Activated CD4-positive, alpha-beta T cell treated with anti-CD3 and anti-CD28 coated beads for 48 hours (primary cell): ENCODE data around the gene PPP1R16B.
A peak's percentile ranks its signal among the peaks of the same experiment; 100 is the strongest.

Experiments
- DNase-seq: peaks from one replicate; pipeline ENCODE4 v3.0.0-alpha.2; 2020

PPP1R16B gene

GRCh38 chr20:38805502-38805957 lies at the start of gene PPP1R16B:
TSS of gene PPP1R16B (plus strand) at chr20:38805697. CDS start at chr20:38835926, 30,229 bp downstream.
- peak; percentile 83 for DNase-seq

- no peak for DNase-seq
Observed at GRCh38 chr20:38757145-38757775, 48.2 kb upstream of the PPP1R16B start.

DNA sequence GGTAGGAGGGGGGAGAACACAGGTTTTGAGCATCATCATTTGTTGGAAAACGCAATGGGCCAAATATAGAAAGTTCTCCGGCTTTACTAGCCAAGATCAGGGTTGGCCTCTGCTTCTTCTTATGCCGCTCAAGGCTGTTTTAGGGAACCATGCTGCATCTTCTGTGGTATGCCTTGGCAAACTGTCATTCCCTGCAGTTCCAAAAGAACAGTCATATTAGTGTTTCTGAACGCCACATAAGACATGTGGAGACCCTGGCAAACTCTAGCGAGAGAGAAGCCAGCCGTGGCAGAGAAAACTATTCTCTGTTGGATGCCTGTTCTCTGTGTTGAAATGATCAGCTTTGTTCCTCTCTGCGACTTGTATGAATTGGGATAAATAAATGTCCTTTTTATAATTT lies 46.4 kb upstream of the PPP1R16B start:
- DNase-seq: no peak

GRCh38 chr20:38760978-38761377 lies 44.5 kb upstream of the PPP1R16B start:
- no peak for DNase-seq

- no peak for DNase-seq
Observed at GRCh38 chr20:38762174-38762573, 43.3 kb upstream of the PPP1R16B start.

- DNase-seq: no peak
Observed at GRCh38 chr20:38763616-38764015, 41.9 kb upstream of the PPP1R16B start.

DNA sequence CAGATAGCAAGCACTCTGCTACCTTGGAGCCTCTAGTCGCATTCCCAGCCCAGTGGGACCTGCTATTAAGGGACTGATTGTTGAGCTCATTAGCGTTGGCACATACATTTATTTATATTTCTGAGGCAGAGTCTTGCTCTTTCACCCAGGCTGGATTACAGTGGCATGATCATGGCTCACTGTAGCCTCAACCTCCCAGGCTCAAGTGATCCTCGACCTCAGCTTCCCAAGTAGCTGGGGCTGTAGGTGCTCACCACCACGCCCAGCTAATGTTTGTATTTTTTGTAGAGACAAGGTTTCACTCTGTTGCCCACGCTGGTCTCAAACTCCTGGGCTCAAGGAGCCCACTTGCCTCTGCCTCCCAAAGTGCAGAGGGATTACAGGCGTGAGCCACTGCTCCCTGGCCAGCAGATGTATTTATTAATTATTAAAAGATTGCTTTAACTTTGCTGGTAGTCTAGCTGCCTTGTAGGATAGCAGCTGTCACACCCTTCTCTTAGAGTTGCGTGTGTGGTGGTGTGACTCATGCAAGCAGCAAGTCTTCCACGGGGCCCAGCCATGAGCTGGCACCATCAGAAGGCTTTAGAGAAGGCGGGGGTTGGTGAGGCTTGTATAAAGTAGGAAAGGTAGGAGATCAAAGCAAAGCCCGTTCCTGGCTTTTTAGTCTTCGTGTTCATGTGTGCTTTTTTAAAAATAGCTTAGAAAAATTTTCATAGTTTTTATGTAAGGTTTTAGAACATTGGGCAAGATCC lies 40.8 kb upstream of the PPP1R16B start:
- peak; percentile 78 for DNase-seq

DNA sequence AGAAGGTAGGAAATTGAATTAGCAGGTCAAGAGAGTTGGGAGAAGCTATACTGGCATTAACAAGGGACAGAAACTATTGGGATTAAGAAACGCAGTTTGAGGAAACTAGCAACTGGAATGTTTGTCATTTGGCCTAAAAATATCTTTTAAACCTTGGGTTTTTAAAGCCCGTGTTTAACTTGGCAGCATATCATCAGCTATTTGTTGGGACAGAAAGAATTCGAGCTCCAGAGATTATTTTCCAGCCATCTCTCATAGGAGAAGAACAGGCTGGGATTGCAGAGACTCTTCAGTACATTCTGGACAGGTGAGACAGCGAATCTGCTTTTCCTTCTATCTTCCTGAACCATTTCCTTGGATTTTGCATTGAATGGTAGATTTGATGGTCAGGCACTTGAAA lies 39.4 kb upstream of the PPP1R16B start:
- DNase-seq: no peak

DNA sequence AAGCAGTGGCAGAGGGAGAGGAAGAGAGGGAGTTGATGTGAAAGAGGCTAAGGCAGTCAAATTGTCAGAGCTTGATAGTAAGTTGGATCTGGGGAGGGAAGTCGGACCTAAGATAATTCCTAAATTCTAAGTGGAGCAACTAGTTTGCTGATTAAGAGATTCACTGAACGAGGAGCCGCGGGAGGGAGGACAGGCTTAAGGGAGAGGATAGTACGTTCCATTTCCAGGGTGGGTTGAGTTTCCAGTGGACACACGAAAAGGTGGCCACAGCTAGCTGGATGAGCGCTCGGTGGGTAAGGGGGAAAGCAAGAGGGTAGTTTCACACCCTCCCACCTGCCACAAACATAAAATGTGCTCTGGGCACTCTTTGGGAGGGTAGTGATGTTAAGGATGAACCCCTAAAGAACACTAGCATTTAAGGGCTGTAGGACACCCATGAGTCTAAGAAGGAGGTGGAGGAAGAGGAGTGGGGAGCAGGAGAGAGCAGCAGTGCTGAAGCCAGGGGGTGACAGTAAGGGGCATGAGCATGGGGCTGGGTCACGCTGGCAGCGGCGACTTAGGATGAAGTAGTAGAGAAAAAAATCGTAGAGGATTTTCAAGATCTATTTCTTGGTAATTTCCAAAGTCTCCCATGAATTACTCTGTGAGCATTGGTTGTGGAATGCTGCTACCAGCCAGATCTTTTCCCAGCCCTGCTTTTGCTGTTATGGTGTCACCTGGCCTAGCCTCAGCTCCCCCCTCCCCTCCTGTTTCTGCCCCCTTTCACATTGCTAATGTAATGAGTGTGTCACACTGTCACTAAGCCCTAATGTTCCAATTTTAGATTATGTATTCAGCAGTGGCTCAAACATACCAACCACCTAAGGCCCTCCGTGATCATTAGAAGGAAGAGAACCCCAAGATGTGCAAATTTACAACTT lies 35.9 kb upstream of the PPP1R16B start:
- DNase-seq: no peak

- no peak for DNase-seq
Observed at GRCh38 chr20:38770546-38770945, 35.0 kb upstream of the PPP1R16B start.

- no peak for DNase-seq
Observed at GRCh38 chr20:38770970-38771369, 34.5 kb upstream of the PPP1R16B start.

- no peak for DNase-seq
Observed at GRCh38 chr20:38771621-38772020, 33.9 kb upstream of the PPP1R16B start.

GRCh38 chr20:38774167-38774566 lies 31.3 kb upstream of the PPP1R16B start:
- no peak for DNase-seq

- DNase-seq: no peak
Observed at GRCh38 chr20:38776363-38776762, 29.1 kb upstream of the PPP1R16B start.

GRCh38 chr20:38779247-38780097 lies 26.0 kb upstream of the PPP1R16B start:
- no peak for DNase-seq

- DNase-seq: no peak
Observed at GRCh38 chr20:38782275-38782674, 23.2 kb upstream of the PPP1R16B start.

DNA sequence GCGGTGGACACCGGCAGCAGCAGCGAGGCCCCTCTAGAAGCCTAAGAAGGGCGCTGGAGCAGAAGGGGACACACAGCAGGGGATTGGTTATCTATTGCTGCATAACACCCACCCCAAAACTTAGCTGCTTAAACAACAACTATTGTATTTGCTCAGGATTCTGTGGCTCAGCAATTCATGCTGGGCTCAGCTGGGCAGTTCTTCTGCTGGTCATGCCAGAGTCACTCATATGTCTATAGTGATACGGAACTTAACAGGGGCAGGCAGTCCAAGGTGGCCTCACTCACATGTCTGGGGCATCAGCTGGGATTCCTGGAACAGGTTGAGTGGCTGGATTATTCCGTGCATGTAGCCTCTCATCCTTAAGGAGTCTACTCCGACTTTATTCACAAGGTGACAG lies 17.6 kb upstream of the PPP1R16B start:
- DNase-seq: no peak

GRCh38 chr20:38789503-38790199 lies 15.8 kb upstream of the PPP1R16B start:
- DNase-seq: no peak

GRCh38 chr20:38790200-38791053 lies 15.1 kb upstream of the PPP1R16B start:
- DNase-seq: peak; percentile 64

DNA sequence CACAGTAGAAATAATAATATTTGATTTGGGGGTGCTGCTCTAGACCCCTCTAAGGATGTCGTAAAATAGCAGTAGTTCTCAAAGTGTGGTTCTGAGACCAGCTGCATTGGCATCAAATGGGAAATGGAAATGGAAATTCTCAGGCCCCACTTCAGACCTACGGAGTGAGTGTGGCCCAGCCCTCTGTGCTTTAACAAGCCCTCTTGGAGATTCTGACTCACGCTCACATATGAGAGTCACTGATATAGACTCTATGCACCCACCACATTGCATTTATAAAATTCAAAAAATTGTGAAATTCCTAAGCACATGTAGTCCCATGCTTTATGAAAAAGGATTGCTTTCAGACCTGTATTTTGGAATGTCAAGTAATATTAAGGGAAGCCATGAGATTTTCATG lies 14.2 kb upstream of the PPP1R16B start:
- DNase-seq: no peak

DNA sequence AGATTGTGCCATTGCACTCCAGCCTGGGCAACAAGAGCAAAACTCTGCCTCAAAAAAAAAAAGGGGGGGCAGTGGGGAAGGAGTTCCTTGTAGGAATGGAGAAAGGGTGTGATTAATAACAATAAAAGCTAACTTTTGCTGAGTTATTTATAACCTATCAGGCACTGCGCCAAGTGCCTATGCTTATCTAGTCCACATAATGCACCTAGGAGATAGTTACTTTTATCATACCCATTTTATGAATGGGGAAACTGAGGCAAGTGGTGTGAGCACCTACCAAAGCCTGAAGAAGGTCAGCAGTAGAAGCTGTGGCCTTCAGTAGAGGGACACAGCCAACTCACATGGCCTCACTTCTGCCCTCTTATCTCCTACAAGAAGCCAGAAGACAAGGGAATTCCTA lies 13.6 kb upstream of the PPP1R16B start:
- no peak for DNase-seq
